GM21576 (cell line): ENCODE measurements around the gene SPATA25.
"Not testable (repeated sequence)": the region's sequence is repeated elsewhere in the genome, so short reads cannot be mapped to it uniquely, and the experiment has no call there.

ENCODE experiments used
- ATAC-seq: cut with Tn5 transposase; IDR thresholded peaks from one replicate; pipeline ENCODE4 v1.9.1; 2021; ENCODE audit warnings: mild to moderate bottlenecking, moderate library complexity; ENCODE audit not compliant: unreplicated experiment

Gene SPATA25

GRCh38 chr20:45887346-45887715, at the start of gene SPATA25:
Gene SPATA25, minus strand, starts transcription at chr20:45887622. Its CDS starts 32 bp downstream, at chr20:45887590.
- no peak for ATAC-seq

- peak; percentile 3 for ATAC-seq
Measured at GRCh38 chr20:45935416-45936046, 48.1 kb upstream of the SPATA25 start.

GRCh38 chr20:45934586-45935415, 47.4 kb upstream of the SPATA25 start, which contains the start of gene PCIF1:
Gene PCIF1, plus strand, starts transcription at chr20:45934683. Its CDS starts 4,317 bp downstream, at chr20:45939000.
- peak; percentile 80 for ATAC-seq

GRCh38 chr20:45934046-45934585, 46.7 kb upstream of the SPATA25 start:
- peak; percentile 16 for ATAC-seq

- peak; percentile 34 for ATAC-seq
Measured at GRCh38 chr20:45933266-45934045, 46.0 kb upstream of the SPATA25 start.

- ATAC-seq, result not testable (repeated sequence)
Measured at GRCh38 chr20:45931680-45932079, 44.3 kb upstream of the SPATA25 start.

- no peak for ATAC-seq
Measured at GRCh38 chr20:45927071-45927878, 39.9 kb upstream of the SPATA25 start.

- no peak for ATAC-seq
Measured at GRCh38 chr20:45926731-45927070, 39.3 kb upstream of the SPATA25 start.

GRCh38 chr20:45925821-45926506, 38.5 kb upstream of the SPATA25 start:
- no peak for ATAC-seq

GRCh38 chr20:45924391-45925261, 37.2 kb upstream of the SPATA25 start:
- ATAC-seq, result no peak

- ATAC-seq, result no peak
Measured at GRCh38 chr20:45921337-45922189, 34.1 kb upstream of the SPATA25 start.

- ATAC-seq, result no peak
Measured at GRCh38 chr20:45920462-45921336, 33.3 kb upstream of the SPATA25 start.

- no peak for ATAC-seq
Measured at GRCh38 chr20:45919542-45920399, 32.3 kb upstream of the SPATA25 start.

GRCh38 chr20:45918779-45919537, 31.5 kb upstream of the SPATA25 start:
- no peak for ATAC-seq

- no peak for ATAC-seq
Measured at GRCh38 chr20:45918182-45918737, 30.8 kb upstream of the SPATA25 start.
